Neural progenitor cell (in vitro differentiated cells): ENCODE data around the gene SCIN. TPM values are rescaled to one million over a fixed set of nuclear protein-coding genes. Genes with fewer than 3 reads are reported as not detected.

Source experiments
- DNase-seq: peaks from one replicate; pipeline ENCODE4 v3.0.0-alpha.2; 2016; ENCODE audit warnings: low spot score
- H2AFZ ChIP-seq: fragments of 200-600 bp; sonication (generic); replicated peaks from 2 replicates; pipeline ENCODE4 v1.6.1; 2016; ENCODE audit warnings: antibody characterized with exemption
- H3F3A ChIP-seq: fragments of 200-600 bp; sonication (generic); 2 replicates; pipeline ENCODE4 v1.6.1; 2016; ENCODE audit warnings: antibody characterized with exemption, low read depth
- H3K27ac ChIP-seq: fragments of 200-600 bp; sonication (generic); 2 replicates; pipeline ENCODE4 v1.5.1; 2016; ENCODE audit warnings: mild to moderate bottlenecking
- H3K27me3 ChIP-seq: fragments of 200-600 bp; sonication (generic); 2 replicates; pipeline ENCODE4 v1.6.1; 2016; ENCODE audit warnings: mild to moderate bottlenecking, moderate library complexity
- H3K36me3 ChIP-seq: fragments of 200-600 bp; sonication (generic); 2 replicates; pipeline ENCODE4 v1.5.1; 2016
- H3K4me1 ChIP-seq: fragments of 200-600 bp; sonication (generic); 2 replicates; pipeline ENCODE4 v1.6.1; 2016; ENCODE audit warnings: mixed run types
- H3K4me2 ChIP-seq: fragments of 200-600 bp; sonication (generic); 2 replicates; pipeline ENCODE4 v1.6.1; 2016
- H3K4me3 ChIP-seq: fragments of 200-600 bp; sonication (generic); 2 replicates; pipeline ENCODE4 v1.5.1; 2016
- H3K79me2 ChIP-seq: fragments of 200-600 bp; sonication (generic); 2 replicates; pipeline ENCODE4 v1.6.1; 2016; ENCODE audit warnings: low read depth
- H3K9ac ChIP-seq: fragments of 200-600 bp; sonication (generic); 2 replicates; pipeline ENCODE4 v1.6.1; 2016
- H3K9me3 ChIP-seq: fragments of 200-600 bp; sonication (generic); 2 replicates; pipeline ENCODE4 v1.5.1; 2016; ENCODE audit warnings: low read depth
- H4K20me1 ChIP-seq: fragments of 200-600 bp; sonication (generic); 2 replicates; pipeline ENCODE4 v1.6.1; 2016; ENCODE audit warnings: low read depth
- H3K27ac Mint-ChIP-seq: 3 replicates; pipeline ENCODE4 v1.8.0; 2021; ENCODE audit warnings: mixed read lengths
- H3K27me3 Mint-ChIP-seq: 2 replicates; pipeline ENCODE4 v1.8.0; 2022; ENCODE audit warnings: low read depth, mild to moderate bottlenecking, inconsistent platforms, moderate library complexity, mixed read lengths; ENCODE audit not compliant: insufficient read depth
- H3K36me3 Mint-ChIP-seq: 3 replicates; pipeline ENCODE4 v1.8.0; 2021; ENCODE audit warnings: mixed read lengths
- H3K4me1 Mint-ChIP-seq: 3 replicates; pipeline ENCODE4 v1.8.0; 2021; ENCODE audit warnings: mixed read lengths
- H3K4me3 Mint-ChIP-seq: 3 replicates; pipeline ENCODE4 v1.8.0; 2021; ENCODE audit warnings: mild to moderate bottlenecking, moderate library complexity, mixed read lengths
- H3K9me3 Mint-ChIP-seq: 3 replicates; pipeline ENCODE4 v1.8.0; 2020; ENCODE audit warnings: mixed read lengths
- CTCF ChIP-seq: fragments of 200-600 bp; sonication (generic); IDR thresholded peaks from 2 replicates; pipeline ENCODE4 v1.5.1; 2017; ENCODE audit warnings: antibody characterized with exemption, mild to moderate bottlenecking
- EZH2 ChIP-seq: fragments of 200-600 bp; sonication (generic); IDR thresholded peaks from 2 replicates; pipeline ENCODE4 v1.6.1; 2017; ENCODE audit warnings: antibody characterized with exemption, mild to moderate bottlenecking, moderate library complexity
- EZH2phosphoT487 ChIP-seq: fragments of 200-600 bp; sonication (generic); IDR thresholded peaks from 2 replicates; pipeline ENCODE4 v1.6.1; 2017; ENCODE audit warnings: antibody characterized with exemption
- total RNA-seq: library from RNA; depleted of rRNA; stranded (reverse); fragments of >200 nt; gene quantifications from 2 replicates; pipeline ENCODE4 v1.2.3, GENCODE V29; 2015; ENCODE audit warnings: low replicate concordance

Gene SCIN
- total RNA-seq, 1 donor from 2014 or later: not detected

- no peak overlapping the region for H3K27ac Mint-ChIP-seq
- Histone ChIP-seq H3K9me3 (no peaks in the 10 kb centered on the region), H3K4me3 (no peak overlapping the region), H3K36me3 (no peaks in the 10 kb centered on the region), H3K4me1 (no peaks in the 10 kb centered on the region), H4K20me1 (no peaks in the 10 kb centered on the region), H3F3A (no peaks in the 10 kb centered on the region), H3K27me3 (no peaks in the 10 kb centered on the region), H3K4me2 (no peak overlapping the region), H3K79me2 (no peaks in the 10 kb centered on the region), H2AFZ (no peak overlapping the region), H3K27ac (no peak overlapping the region), H3K9ac (no peak overlapping the region)
- peaks cover 17% of the 10 kb centered on the region for H3K4me1 Mint-ChIP-seq
- no peak for TF ChIP-seq EZH2phosphoT487
- no peak for TF ChIP-seq EZH2
- TF ChIP-seq CTCF: no peak
- no peaks in the 10 kb centered on the region for H3K9me3 Mint-ChIP-seq
- H3K4me3 Mint-ChIP-seq: no peak overlapping the region
- H3K36me3 Mint-ChIP-seq: no peaks in the 10 kb centered on the region
- H3K27me3 Mint-ChIP-seq: no peaks in the 10 kb centered on the region
- no peak for DNase-seq
Measured at GRCh38 chr7:12641196-12641595, 70.7 kb downstream of the SCIN start.

GRCh38 chr7:12642508-12642907 is 72.0 kb downstream of the SCIN start:
- Histone ChIP-seq H3F3A (no peaks in the 10 kb centered on the region), H2AFZ (no peak overlapping the region)

GRCh38 chr7:12643001-12643643 is 72.6 kb downstream of the SCIN start:
- no peaks in the 10 kb centered on the region for H3K27me3 Mint-ChIP-seq
- H3K36me3 Mint-ChIP-seq: no peaks in the 10 kb centered on the region
- no peaks in the 10 kb centered on the region for H4K20me1 ChIP-seq
- H3K79me2 ChIP-seq: no peaks in the 10 kb centered on the region
- H3K9me3 ChIP-seq: no peaks in the 10 kb centered on the region
- no peaks in the 10 kb centered on the region for H3F3A ChIP-seq
- no peak overlapping the region for H3K4me3 ChIP-seq
- no peak overlapping the region for H3K4me3 Mint-ChIP-seq
- H3K4me1 ChIP-seq: no peaks in the 10 kb centered on the region
- H3K27ac ChIP-seq: no peak overlapping the region
- no peak overlapping the region for H3K9ac ChIP-seq
- H3K27ac Mint-ChIP-seq: no peak overlapping the region
- no peak overlapping the region for H2AFZ ChIP-seq
- peaks cover 16% of the 10 kb centered on the region for H3K4me1 Mint-ChIP-seq
- no peak overlapping the region for H3K4me2 ChIP-seq
- no peaks in the 10 kb centered on the region for H3K27me3 ChIP-seq
- no peaks in the 10 kb centered on the region for H3K36me3 ChIP-seq
- no peak for DNase-seq
- H3K9me3 Mint-ChIP-seq: no peaks in the 10 kb centered on the region
- TF ChIP-seq EZH2: no peak
- no peak for TF ChIP-seq EZH2phosphoT487
- no peak for TF ChIP-seq CTCF

More at GRCh38 chr7:12642508-12642907, 72.0 kb downstream of the SCIN start:
- H3K9ac ChIP-seq: no peak overlapping the region
- H3K36me3 ChIP-seq: no peaks in the 10 kb centered on the region
- Mint-ChIP-seq H3K27me3 (no peaks in the 10 kb centered on the region), H3K27ac (no peak overlapping the region), H3K36me3 (no peaks in the 10 kb centered on the region), H3K9me3 (no peaks in the 10 kb centered on the region), H3K4me1 (peaks cover 17% of the 10 kb centered on the region), H3K4me3 (no peak overlapping the region)
- no peaks in the 10 kb centered on the region for H3K9me3 ChIP-seq
- no peak overlapping the region for H3K4me3 ChIP-seq
- no peaks in the 10 kb centered on the region for H3K4me1 ChIP-seq
- H3K27ac ChIP-seq: no peak overlapping the region
- no peak overlapping the region for H3K4me2 ChIP-seq
- no peak for TF ChIP-seq CTCF
- TF ChIP-seq EZH2: no peak
- TF ChIP-seq EZH2phosphoT487: no peak
- DNase-seq: no peak
- no peaks in the 10 kb centered on the region for H3K27me3 ChIP-seq
- H3K79me2 ChIP-seq: no peaks in the 10 kb centered on the region
- no peaks in the 10 kb centered on the region for H4K20me1 ChIP-seq
